ENCODE results near the gene VPS13D.

Gene VPS13D

GRCh38 chr1:12473596-12474362 lies 243.9 kb downstream of the VPS13D start:
- no peak for DNase-seq

- DNase-seq, result no peak
Observed at GRCh38 chr1:12475101-12475500, 245.3 kb downstream of the VPS13D start.

- no peak for DNase-seq
Observed at GRCh38 chr1:12475530-12475934, 245.7 kb downstream of the VPS13D start.

- no peak for DNase-seq
Observed at GRCh38 chr1:12475947-12476346, 246.1 kb downstream of the VPS13D start.

- DNase-seq, result no peak
Observed at GRCh38 chr1:12477314-12477713, 247.5 kb downstream of the VPS13D start.

- DNase-seq, result no peak
Observed at GRCh38 chr1:12477936-12478611, 248.2 kb downstream of the VPS13D start.

GRCh38 chr1:12478612-12478985 lies 248.8 kb downstream of the VPS13D start:
- no peak for DNase-seq

GRCh38 chr1:12479311-12479710 lies 249.5 kb downstream of the VPS13D start:
- no peak for DNase-seq

- no peak for DNase-seq
Observed at GRCh38 chr1:12480041-12480440, 250.2 kb downstream of the VPS13D start.

GRCh38 chr1:12480748-12481362 lies 251.0 kb downstream of the VPS13D start:
- DNase-seq, result no peak

- DNase-seq, result no peak
Observed at GRCh38 chr1:12481928-12482327, 252.1 kb downstream of the VPS13D start.

GRCh38 chr1:12482988-12483387 lies 253.2 kb downstream of the VPS13D start:
- DNase-seq, result no peak

GRCh38 chr1:12485231-12486058 lies 255.6 kb downstream of the VPS13D start:
- DNase-seq, result no peak

GRCh38 chr1:12486059-12486341 lies 256.2 kb downstream of the VPS13D start:
- DNase-seq, result no peak

GRCh38 chr1:12486401-12487005 lies 256.7 kb downstream of the VPS13D start:
- no peak for DNase-seq

GRCh38 chr1:12487520-12487919 lies 257.7 kb downstream of the VPS13D start:
- DNase-seq, result no peak

- DNase-seq, result no peak
Observed at GRCh38 chr1:12488666-12489354, 259.0 kb downstream of the VPS13D start.

GRCh38 chr1:12490532-12491142 lies 260.8 kb downstream of the VPS13D start:
- DNase-seq, result no peak

GRCh38 chr1:12491656-12492055 lies 261.8 kb downstream of the VPS13D start:
- DNase-seq, result no peak

- no peak for DNase-seq
Observed at GRCh38 chr1:12495725-12496124, 265.9 kb downstream of the VPS13D start.

- DNase-seq, result no peak
Observed at GRCh38 chr1:12496154-12496961, 266.5 kb downstream of the VPS13D start.
